ENCODE data around the gene DPP9. TPM values are rescaled to one million over a fixed set of nuclear protein-coding genes. Genes with fewer than 3 reads are reported as not detected.

The DPP9 gene
- total and polyA plus RNA-seq, 2 of the 13 experiments (the other 11 are each of a cell fraction or from before 2014, with no cell fraction given), result 8.4 to 25.8 TPM

- TF ChIP-seq SALL1 (CRISPR knock-in tag; IDR thresholded peaks at IDR 0.05) (no peak), DPF2 (CRISPR knock-in tag; IDR thresholded peaks at IDR 0.05; ENCODE audit: borderline replicate concordance, low read depth) (no peak), ZC3H13 (CRISPR knock-in tag; IDR thresholded peaks at IDR 0.05) (0 out of 2 replicates have a peak, but pooled peaks have one; percentile 17), ZNF687 (CRISPR knock-in tag; IDR thresholded peaks at IDR 0.05) (peak; percentile 13; the same call in 1 of the 2 replicates), ZNF33A (CRISPR knock-in tag; IDR thresholded peaks at IDR 0.05; ENCODE audit: borderline replicate concordance) (no peak), CBFB (CRISPR knock-in tag; IDR thresholded peaks at IDR 0.05) (no peak), ZNF770 (CRISPR knock-in tag; IDR thresholded peaks at IDR 0.05) (no peak), ZNF329 (CRISPR knock-in tag; IDR thresholded peaks at IDR 0.05; ENCODE audit: low read depth) (no peak), ZNF747 (CRISPR knock-in tag; IDR thresholded peaks at IDR 0.05; ENCODE audit: borderline replicate concordance) (no peak)
- TF ChIP-seq, protein P1, sequence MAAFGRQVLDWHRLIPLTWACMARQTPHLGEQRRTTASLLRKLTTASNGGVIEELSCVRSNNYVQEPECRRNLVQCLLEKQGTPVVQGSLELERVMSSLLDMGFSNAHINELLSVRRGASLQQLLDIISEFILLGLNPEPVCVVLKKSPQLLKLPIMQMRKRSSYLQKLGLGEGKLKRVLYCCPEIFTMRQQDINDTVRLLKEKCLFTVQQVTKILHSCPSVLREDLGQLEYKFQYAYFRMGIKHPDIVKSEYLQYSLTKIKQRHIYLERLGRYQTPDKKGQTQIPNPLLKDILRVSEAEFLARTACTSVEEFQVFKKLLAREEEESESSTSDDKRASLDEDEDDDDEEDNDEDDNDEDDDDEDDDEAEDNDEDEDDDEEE (CRISPR knock-in tag; IDR thresholded peaks at IDR 0.05), result no peak
- TF ChIP-seq, protein P2, sequence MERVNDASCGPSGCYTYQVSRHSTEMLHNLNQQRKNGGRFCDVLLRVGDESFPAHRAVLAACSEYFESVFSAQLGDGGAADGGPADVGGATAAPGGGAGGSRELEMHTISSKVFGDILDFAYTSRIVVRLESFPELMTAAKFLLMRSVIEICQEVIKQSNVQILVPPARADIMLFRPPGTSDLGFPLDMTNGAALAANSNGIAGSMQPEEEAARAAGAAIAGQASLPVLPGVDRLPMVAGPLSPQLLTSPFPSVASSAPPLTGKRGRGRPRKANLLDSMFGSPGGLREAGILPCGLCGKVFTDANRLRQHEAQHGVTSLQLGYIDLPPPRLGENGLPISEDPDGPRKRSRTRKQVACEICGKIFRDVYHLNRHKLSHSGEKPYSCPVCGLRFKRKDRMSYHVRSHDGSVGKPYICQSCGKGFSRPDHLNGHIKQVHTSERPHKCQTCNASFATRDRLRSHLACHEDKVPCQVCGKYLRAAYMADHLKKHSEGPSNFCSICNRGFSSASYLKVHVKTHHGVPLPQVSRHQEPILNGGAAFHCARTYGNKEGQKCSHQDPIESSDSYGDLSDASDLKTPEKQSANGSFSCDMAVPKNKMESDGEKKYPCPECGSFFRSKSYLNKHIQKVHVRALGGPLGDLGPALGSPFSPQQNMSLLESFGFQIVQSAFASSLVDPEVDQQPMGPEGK (CRISPR knock-in tag; IDR thresholded peaks at IDR 0.05), result no peak
Measured at GRCh38 chr19:4709440-4710280, 14.0 kb downstream of the DPP9 start (continued).
